Measurements from ENCODE around the gene TSPAN18.

Gene TSPAN18

GRCh38 chr11:44711113-44711786 lies 15.5 kb upstream of the TSPAN18 start:
- no peak for DNase-seq (ENCODE audit: low read depth in 2 of 2, low spot score in 1 of 2)

- no peak for DNase-seq (ENCODE audit: low read depth in 2 of 2, low spot score in 1 of 2)
Measured at GRCh38 chr11:44711787-44712608, 14.8 kb upstream of the TSPAN18 start.

GRCh38 chr11:44713022-44713421 lies 13.7 kb upstream of the TSPAN18 start:
- DNase-seq (ENCODE audit: low read depth in 2 of 2, low spot score in 1 of 2) = no peak

GRCh38 chr11:44716256-44716655 lies 10.5 kb upstream of the TSPAN18 start:
- no peak for DNase-seq (ENCODE audit: low read depth in 2 of 2, low spot score in 1 of 2)

GRCh38 chr11:44718057-44718456 lies 8.7 kb upstream of the TSPAN18 start:
- no peak for DNase-seq (ENCODE audit: low read depth in 2 of 2, low spot score in 1 of 2)

- no peak for DNase-seq (ENCODE audit: low read depth in 2 of 2, low spot score in 1 of 2)
Measured at GRCh38 chr11:44718612-44719390, 8.0 kb upstream of the TSPAN18 start.

- no peak for DNase-seq (ENCODE audit: low read depth in 2 of 2, low spot score in 1 of 2)
Measured at GRCh38 chr11:44725016-44725685, 1.6 kb upstream of the TSPAN18 start.

- no peak for DNase-seq (ENCODE audit: low read depth in 2 of 2, low spot score in 1 of 2)
Measured at GRCh38 chr11:44725757-44726282, 942 bp upstream of the TSPAN18 start.

GRCh38 chr11:44727114-44727372 lies 281 bp downstream of the TSPAN18 start:
- no peak for DNase-seq (ENCODE audit: low read depth in 2 of 2, low spot score in 1 of 2)

- peak; percentile 48 to 54 for DNase-seq (ENCODE audit: low read depth in 2 of 2, low spot score in 1 of 2)
Measured at GRCh38 chr11:44727373-44728287, 868 bp downstream of the TSPAN18 start.

- no peak for DNase-seq (ENCODE audit: low read depth in 2 of 2, low spot score in 1 of 2)
Measured at GRCh38 chr11:44728491-44728910, 1.7 kb downstream of the TSPAN18 start.

GRCh38 chr11:44729063-44729462 lies 2.3 kb downstream of the TSPAN18 start:
- DNase-seq (ENCODE audit: low read depth in 2 of 2, low spot score in 1 of 2) = no peak

GRCh38 chr11:44729713-44730112 lies 3.0 kb downstream of the TSPAN18 start:
- DNase-seq (ENCODE audit: low read depth in 2 of 2, low spot score in 1 of 2) = no peak

GRCh38 chr11:44730775-44731174 lies 4.0 kb downstream of the TSPAN18 start:
- DNase-seq (ENCODE audit: low read depth in 2 of 2, low spot score in 1 of 2) = no peak

GRCh38 chr11:44731685-44732430 lies 5.1 kb downstream of the TSPAN18 start:
- no peak for DNase-seq (ENCODE audit: low read depth in 2 of 2, low spot score in 1 of 2)

- no peak for DNase-seq (ENCODE audit: low read depth in 2 of 2, low spot score in 1 of 2)
Measured at GRCh38 chr11:44732564-44732963, 5.8 kb downstream of the TSPAN18 start.

GRCh38 chr11:44733877-44734276 lies 7.1 kb downstream of the TSPAN18 start:
- no peak for DNase-seq (ENCODE audit: low read depth in 2 of 2, low spot score in 1 of 2)

GRCh38 chr11:44734843-44735381 lies 8.2 kb downstream of the TSPAN18 start:
- no peak for DNase-seq (ENCODE audit: low read depth in 2 of 2, low spot score in 1 of 2)

GRCh38 chr11:44736791-44737190 lies 10.0 kb downstream of the TSPAN18 start:
- no peak for DNase-seq (ENCODE audit: low read depth in 2 of 2, low spot score in 1 of 2)

All from stimulated activated CD8-positive, alpha-beta memory T cell treated with anti-CD3 and anti-CD28 coated beads, Interleukin-4, amount 100 ng/mL, for 4 hours (primary cell).